ENCODE data around the gene RNF167. TPM values are rescaled to one million over a fixed set of nuclear protein-coding genes. Genes with fewer than 3 reads are reported as not detected.
"Not testable (repeated sequence)": the region's sequence is repeated elsewhere in the genome, so short reads cannot be mapped to it uniquely, and the experiment has no call there.

RNF167 gene
- total RNA-seq, 4 donors from 2014 or later: 42.3 to 57.4 (median 54.2) TPM

GRCh38 chr17:4919511-4920047, 20.5 kb upstream of the RNF167 start:
- no peak for DNase-seq
- H3K27me3 ChIP-seq: no peaks in the 10 kb centered on the region
- TF ChIP-seq, protein P1, sequence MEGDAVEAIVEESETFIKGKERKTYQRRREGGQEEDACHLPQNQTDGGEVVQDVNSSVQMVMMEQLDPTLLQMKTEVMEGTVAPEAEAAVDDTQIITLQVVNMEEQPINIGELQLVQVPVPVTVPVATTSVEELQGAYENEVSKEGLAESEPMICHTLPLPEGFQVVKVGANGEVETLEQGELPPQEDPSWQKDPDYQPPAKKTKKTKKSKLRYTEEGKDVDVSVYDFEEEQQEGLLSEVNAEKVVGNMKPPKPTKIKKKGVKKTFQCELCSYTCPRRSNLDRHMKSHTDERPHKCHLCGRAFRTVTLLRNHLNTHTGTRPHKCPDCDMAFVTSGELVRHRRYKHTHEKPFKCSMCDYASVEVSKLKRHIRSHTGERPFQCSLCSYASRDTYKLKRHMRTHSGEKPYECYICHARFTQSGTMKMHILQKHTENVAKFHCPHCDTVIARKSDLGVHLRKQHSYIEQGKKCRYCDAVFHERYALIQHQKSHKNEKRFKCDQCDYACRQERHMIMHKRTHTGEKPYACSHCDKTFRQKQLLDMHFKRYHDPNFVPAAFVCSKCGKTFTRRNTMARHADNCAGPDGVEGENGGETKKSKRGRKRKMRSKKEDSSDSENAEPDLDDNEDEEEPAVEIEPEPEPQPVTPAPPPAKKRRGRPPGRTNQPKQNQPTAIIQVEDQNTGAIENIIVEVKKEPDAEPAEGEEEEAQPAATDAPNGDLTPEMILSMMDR (IDR thresholded peaks at IDR 0.05): no peak
- TF ChIP-seq POLR2A (IDR thresholded peaks at IDR 0.05): no peak
- H3K4me1 ChIP-seq: peaks cover 0 to 7% (median 0%) of the 10 kb centered on the region in 3 donors
- no peaks in the 10 kb centered on the region for H3K36me3 ChIP-seq
- no peak overlapping the region for H3K27ac ChIP-seq
- intact Hi-C loops (cut with DNase I): no loop called here
- WGBS, 2 donors: 67 to 75% methylated on average over 8 of the region's 8 CpGs
- H3K9me3 ChIP-seq: no peaks in the 10 kb centered on the region
- no peak overlapping the region for H3K4me3 ChIP-seq

GRCh38 chr17:4920351-4921048, 19.6 kb upstream of the RNF167 start:
- Histone ChIP-seq H3K4me3 (no peak overlapping the region), H3K27me3 (no peaks in the 10 kb centered on the region), H3K36me3 (no peaks in the 10 kb centered on the region), H3K4me1 (peaks cover 0 to 7% (median 0%) of the 10 kb centered on the region in 3 donors), H3K9me3 (no peaks in the 10 kb centered on the region), H3K27ac (peak overlapping the region in 1 of 4 donors; percentile 29)
- intact Hi-C loops (cut with DNase I): no loop called here
- no peak for TF ChIP-seq POLR2A (IDR thresholded peaks at IDR 0.05)
- TF ChIP-seq, protein P1 (IDR thresholded peaks at IDR 0.05): no peak
- 50 to 66% methylated on average over 10 of the region's 10 CpGs for WGBS, 2 donors
- DNase-seq: no peak

GRCh38 chr17:4921320-4921719, 18.7 kb upstream of the RNF167 start:
- intact Hi-C loops (cut with DNase I): no loop called here
- Histone ChIP-seq H3K36me3 (no peaks in the 10 kb centered on the region), H3K9me3 (no peaks in the 10 kb centered on the region), H3K27me3 (no peaks in the 10 kb centered on the region), H3K4me1 (peaks cover 0 to 7% (median 0%) of the 10 kb centered on the region in 3 donors), H3K27ac (no peak overlapping the region), H3K4me3 (no peak overlapping the region)
- no peak for DNase-seq
- WGBS, 2 donors: 73 to 86% methylated on average over 1 to 2 of the region's 4 CpGs
- no peak for TF ChIP-seq POLR2A (IDR thresholded peaks at IDR 0.05)
- TF ChIP-seq, protein P1 (IDR thresholded peaks at IDR 0.05): no peak

DNA sequence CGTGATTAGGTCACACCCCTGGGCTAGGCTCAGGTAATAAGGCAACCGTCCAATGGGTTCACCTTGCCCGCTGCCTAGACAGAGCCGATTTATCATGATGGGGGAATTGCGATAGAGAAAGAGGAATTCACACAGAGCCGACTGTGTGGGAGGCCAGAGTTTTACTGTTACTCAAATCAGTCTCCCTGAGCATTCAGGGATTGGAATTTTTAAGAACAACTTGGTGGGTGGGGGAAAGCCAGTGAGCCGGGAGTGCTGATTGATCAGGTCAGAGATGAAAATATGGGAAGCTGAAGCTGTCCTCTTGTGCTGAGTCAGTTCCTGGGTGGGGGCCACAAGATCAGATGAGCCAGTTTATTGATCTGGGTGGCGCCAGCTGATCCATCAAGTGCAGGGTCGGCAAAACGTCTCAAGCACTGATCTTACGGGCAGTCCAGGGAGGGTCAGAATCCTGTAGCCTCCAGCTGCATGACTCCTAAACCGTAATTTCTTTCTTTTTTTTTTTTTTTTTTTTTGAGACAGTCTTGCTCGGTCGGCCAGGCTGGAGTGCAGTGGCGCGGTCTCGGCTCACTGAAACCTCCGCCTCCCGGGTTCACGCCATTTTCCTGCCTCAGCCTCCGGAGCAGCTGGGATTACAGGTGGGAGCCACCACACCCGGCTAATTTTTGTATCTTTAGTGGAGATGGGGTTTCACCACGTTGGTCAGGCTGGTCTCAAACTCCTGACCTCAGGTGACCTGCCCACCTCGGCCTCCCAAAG, 13.3 kb upstream of the RNF167 start:
- 78 to 79% methylated on average over 18 to 23 of the region's 24 CpGs for whole genome bisulfite sequencing, 2 donors
- H3K27me3 ChIP-seq, DNase-seq: not testable (repeated sequence)

DNA sequence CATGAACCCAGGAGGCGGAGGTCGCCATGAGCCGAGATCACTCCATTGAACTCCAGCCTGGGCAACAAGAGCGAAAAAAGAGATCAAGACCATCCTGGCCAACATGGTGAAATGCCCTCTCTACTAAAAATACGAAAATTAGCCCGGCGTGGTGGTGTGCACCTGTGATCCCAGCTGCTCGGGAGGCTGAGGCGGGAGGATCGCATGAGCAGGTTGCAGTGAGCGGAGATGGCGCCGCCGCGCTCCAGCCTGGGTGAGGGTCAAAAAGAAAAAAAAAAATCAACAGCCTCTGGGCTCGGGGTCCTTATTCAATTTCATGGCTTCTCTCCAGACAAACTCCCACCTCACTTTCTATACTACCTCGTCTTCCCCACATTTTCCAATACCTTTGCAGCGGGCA, 11.2 kb upstream of the RNF167 start:
- TF ChIP-seq, protein P1 (IDR thresholded peaks at IDR 0.05): no peak
- TF ChIP-seq POLR2A (IDR thresholded peaks at IDR 0.05): no peak
- H3K4me3 ChIP-seq: no peak overlapping the region
- no peak overlapping the region for H3K27ac ChIP-seq
- H3K4me1 ChIP-seq: peaks cover 0 to 1% (median under 1%) of the 10 kb centered on the region in 3 donors
- no peaks in the 10 kb centered on the region for H3K9me3 ChIP-seq
- no peak for DNase-seq
- H3K36me3 ChIP-seq: no peaks in the 10 kb centered on the region
- no peaks in the 10 kb centered on the region for H3K27me3 ChIP-seq
- intact Hi-C loops (cut with DNase I): no loop called here
- 91 to 98% methylated on average over 18 of the region's 18 CpGs for WGBS, 2 donors

More for the DNA sequence above, 13.3 kb upstream of the RNF167 start:
- H3K36me3 ChIP-seq; H3K4me3 ChIP-seq; H3K27ac ChIP-seq; intact Hi-C loops (cut with DNase I); H3K9me3 ChIP-seq; H3K4me1 ChIP-seq: not testable (repeated sequence)

Measured in esophagus squamous epithelium (tissue), 5 donors.